GM21360 (cell line): ENCODE measurements around the gene SLCO4C1.

ENCODE experiments used
- ATAC-seq: cut with Tn5 transposase; IDR thresholded peaks from one replicate; pipeline ENCODE4 v1.9.1; 2021; ENCODE audit warnings: mild to moderate bottlenecking, moderate library complexity; ENCODE audit not compliant: unreplicated experiment

The SLCO4C1 gene

GRCh38 chr5:102271759-102272158 is 24.3 kb downstream of the SLCO4C1 start:
- ATAC-seq: no peak

- ATAC-seq: no peak
Measured at GRCh38 chr5:102270036-102270435, 26.0 kb downstream of the SLCO4C1 start.

GRCh38 chr5:102262688-102263087 is 33.4 kb downstream of the SLCO4C1 start:
- no peak for ATAC-seq

GRCh38 chr5:102249381-102249780 is 46.7 kb downstream of the SLCO4C1 start:
- ATAC-seq: no peak

- no peak for ATAC-seq
Measured at GRCh38 chr5:102243213-102243612, 52.9 kb downstream of the SLCO4C1 start.

GRCh38 chr5:102241809-102242421 is 54.2 kb downstream of the SLCO4C1 start:
- ATAC-seq: no peak

- ATAC-seq: peak; percentile 93
Measured at GRCh38 chr5:102231693-102232619, 64.1 kb downstream of the SLCO4C1 start.

- no peak for ATAC-seq
Measured at GRCh38 chr5:102229685-102230084, 66.4 kb downstream of the SLCO4C1 start.

- no peak for ATAC-seq
Measured at GRCh38 chr5:102226321-102226720, 69.8 kb downstream of the SLCO4C1 start.

GRCh38 chr5:102223542-102224477 is 72.3 kb downstream of the SLCO4C1 start:
- peak; percentile 58 for ATAC-seq

- ATAC-seq: no peak
Measured at GRCh38 chr5:102222772-102223171, 73.3 kb downstream of the SLCO4C1 start.

- no peak for ATAC-seq
Measured at GRCh38 chr5:102221949-102222348, 74.1 kb downstream of the SLCO4C1 start.

- ATAC-seq: no peak
Measured at GRCh38 chr5:102218159-102218558, 77.9 kb downstream of the SLCO4C1 start.

- no peak for ATAC-seq
Measured at GRCh38 chr5:102216678-102217077, 79.4 kb downstream of the SLCO4C1 start.

GRCh38 chr5:102211165-102211564 is 84.9 kb downstream of the SLCO4C1 start:
- ATAC-seq: no peak

- ATAC-seq: no peak
Measured at GRCh38 chr5:102200861-102201260, 95.2 kb downstream of the SLCO4C1 start.

- ATAC-seq: no peak
Measured at GRCh38 chr5:102196481-102196880, 99.6 kb downstream of the SLCO4C1 start.
